ENCODE results near the gene PRIM1.
"Not testable (repeated sequence)": the region's sequence is repeated elsewhere in the genome, so short reads cannot be mapped to it uniquely, and the experiment has no call there.

PRIM1 gene

DNA sequence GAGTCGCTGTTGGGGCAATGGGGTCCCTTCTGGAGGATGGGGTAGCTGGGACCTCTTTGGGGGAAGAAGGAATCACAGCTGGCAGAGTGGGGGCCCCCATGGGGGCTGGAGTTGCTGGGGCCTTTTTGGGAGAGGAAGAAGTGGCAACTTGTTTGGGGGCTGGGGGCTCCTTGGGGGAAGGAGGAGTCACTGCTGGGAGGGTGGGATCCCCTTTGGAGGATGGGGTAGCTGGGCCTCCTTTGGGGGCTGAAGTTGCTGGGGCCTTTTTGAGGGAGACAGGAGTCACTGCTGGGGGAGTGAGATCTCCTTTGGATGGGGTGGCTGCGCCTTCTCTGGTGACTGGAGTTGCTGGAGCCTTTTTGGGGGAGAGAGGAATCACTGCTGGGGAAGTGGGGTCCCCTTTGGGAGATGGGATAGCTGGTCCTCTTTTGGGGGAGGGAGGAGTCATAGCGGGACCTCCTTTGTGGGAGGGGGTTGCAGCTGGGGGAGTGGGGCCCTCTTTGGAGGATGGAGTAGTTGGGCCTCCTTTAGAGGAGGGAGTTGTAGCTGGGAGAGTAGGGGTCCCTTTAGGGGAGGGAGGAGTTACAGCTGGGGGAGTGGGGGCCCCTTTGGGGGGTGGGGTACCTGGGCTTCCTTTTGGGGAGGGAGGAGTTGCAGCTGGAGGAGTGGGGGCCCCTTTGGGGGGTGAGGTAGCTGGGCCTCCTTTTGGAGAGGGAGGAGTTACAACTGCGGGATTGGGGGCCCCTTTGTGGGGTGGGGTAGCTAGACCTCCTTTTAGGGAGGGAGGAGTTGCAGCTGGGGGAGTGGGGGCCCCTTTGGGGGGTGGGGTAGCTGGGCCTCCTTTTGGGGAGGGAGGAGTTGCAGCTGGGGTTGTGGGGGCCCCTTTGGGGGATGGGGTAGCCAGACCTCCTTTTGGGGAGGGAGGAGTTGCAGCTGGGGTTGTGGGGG lies 34.9 kb downstream of the PRIM1 start:
- no peak for DNase-seq (ENCODE audit: low read depth in 3 of 3)

DNA sequence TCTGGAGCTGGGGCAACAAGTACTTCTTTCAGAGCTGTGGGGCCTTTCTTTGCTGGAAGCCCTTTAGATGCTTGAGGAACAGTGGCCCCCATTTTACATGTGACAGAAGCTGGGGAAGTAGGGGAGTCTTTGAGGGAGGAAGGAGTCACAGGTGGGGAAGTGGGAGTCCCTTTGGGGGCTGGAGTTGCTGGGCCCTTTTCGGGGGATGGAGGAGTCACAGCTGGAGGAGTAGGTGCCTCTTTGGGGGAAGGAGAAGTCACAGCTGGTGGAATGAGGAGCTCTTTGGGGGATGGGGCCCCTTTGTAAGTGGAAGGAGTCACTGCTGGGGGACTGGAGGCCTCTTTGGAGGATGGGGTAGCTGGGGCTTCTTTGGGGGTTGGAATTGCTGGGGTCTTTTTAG lies 35.7 kb downstream of the PRIM1 start:
- DNase-seq (ENCODE audit: low read depth in 3 of 3): no peak

DNA sequence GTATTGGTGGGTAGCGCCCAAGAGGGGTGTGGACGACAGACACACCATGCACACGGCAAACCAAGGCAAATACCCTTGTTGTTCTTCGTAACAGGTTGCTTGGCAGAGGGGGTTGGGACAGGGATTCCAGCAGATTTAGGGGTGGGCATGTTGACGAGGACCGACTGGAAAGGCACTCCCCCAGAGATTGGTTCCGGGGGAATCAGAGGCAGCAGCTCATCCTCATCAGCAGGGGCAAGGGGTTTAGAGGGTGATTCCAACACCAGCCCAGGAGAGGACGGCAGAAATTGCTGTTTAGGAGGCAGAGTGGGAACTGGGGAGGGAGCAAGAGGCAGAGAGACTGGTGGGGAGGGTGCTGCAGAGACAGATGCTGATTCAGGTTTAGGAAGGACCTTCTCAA lies 36.3 kb downstream of the PRIM1 start:
- no peak for DNase-seq (ENCODE audit: low read depth in 3 of 3)

DNA sequence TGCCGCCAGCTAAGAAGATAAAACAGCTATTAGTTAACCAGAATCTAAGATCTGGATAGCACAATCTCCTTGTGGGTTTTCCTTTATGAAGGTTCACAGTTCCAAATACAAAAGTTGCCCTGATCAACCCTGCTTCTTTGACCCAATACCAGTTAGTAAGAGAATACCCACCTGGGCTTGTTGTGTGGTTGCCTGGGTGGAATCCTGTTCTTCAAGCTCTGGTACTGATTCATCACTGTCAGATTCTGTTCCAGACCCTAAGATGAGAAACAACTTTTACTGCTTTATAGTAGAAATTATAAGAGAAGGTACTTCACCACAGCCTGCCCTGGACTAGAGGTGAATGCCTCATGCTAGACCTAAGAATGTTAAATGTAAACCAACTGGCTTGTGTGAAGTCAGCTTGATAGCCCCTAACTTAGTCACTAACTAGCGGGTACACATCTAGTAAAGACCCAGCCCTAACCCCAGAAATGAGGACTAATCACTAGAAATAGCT lies 37.6 kb downstream of the PRIM1 start:
- no peak for DNase-seq (ENCODE audit: low read depth in 3 of 3)

DNA sequence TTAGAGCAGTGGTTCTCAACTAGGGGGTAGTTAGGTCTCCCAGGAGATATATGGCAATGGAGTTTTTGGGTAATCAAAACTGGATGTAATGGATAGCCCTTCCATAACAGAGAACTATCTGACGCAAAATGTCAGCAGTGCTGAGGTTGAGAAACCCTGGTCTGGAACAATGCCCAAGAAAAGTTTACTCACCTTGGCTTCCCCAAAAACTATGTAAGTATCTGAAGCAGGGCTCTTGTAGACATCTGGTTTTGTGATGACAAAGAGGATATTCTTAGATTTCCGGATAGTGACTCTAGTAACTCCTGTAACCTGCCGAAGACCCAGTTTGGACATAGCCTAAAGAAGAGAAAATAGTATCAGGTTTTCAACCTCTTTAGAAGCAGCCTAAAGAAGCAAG lies 38.8 kb downstream of the PRIM1 start:
- DNase-seq (ENCODE audit: low read depth in 3 of 3): no peak

DNA sequence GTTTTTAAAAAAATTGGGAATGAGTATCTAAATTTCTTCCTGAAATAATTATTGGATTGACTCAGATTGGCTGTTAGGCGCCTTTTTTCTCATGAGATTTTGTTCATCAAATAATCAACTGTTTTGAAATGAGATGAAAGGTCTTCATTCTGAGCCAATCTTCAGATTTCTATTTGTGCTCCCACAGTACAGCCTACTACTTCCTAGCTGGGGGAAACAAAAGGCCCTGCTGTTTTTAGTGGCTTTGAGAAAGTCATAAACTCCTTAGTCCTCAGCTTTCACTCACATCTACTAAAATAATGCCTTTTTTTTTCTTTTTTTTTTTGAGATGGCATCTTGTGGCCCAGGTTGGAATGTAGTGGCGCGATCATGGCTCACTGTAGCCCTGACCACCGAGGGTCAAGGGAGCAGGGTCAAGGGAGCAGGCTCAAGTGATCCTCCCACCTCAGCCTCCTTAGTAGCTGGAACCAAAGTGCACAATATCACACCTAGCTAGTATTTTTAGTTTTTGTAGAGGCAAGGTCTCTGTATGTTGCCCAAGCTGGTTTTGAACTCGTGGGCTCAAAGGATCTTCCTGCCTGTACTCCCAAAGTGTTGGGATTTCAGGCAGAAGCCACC lies 42.3 kb downstream of the PRIM1 start:
- DNase-seq (ENCODE audit: low read depth in 3 of 3): no peak

DNA sequence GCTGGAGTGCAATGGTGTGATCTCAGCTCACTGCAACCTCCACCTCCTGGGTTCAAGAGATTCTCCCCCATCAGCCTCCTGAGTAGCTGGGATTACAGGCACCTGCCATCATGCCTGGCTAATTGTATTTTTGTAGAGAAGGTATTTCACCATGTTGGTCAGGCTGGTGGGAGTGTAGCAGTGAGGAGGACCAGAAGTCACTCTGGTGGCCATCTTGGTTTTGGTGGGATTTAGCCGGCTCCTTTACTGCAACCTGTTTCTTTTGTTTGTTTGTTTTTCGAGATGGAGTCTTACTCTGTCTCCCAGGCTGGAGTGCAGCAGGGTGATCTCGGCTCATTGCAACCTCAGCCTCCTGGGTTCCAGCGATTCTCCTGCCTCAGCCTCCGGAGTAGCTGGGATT lies 47.6 kb downstream of the PRIM1 start:
- DNase-seq (ENCODE audit: low read depth in 3 of 3): not testable (repeated sequence)

DNA sequence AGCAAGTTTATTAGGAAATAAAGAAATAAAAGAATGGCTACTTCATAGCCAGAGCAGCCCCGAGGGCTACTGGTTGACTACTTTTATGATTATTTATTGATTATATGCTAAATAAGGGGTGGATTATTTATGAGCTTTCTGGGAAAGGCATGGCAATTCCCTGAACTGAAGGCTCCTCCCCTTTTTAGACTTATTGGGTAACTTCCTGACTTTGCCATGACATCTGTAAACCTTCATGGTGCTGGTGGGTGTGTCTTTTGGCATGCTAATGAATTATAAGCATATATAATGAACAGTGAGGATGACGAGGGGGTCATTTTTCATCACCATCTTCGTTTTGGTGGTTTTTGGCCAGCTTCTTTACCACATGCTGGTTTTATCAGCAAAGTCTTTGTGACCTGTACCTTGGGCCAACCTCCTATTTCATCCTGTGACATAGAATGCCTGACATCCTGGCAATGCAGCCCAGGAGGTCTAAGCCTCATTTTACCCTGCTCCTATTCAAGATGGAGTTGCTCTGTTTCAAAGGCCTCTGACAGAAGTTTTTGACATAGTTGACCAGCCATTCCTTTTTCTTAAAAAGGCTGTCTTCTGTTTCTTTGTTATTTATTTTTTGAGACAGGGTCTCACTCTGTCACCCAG lies 53.0 kb downstream of the PRIM1 start:
- DNase-seq (ENCODE audit: low read depth in 3 of 3): no peak

DNA sequence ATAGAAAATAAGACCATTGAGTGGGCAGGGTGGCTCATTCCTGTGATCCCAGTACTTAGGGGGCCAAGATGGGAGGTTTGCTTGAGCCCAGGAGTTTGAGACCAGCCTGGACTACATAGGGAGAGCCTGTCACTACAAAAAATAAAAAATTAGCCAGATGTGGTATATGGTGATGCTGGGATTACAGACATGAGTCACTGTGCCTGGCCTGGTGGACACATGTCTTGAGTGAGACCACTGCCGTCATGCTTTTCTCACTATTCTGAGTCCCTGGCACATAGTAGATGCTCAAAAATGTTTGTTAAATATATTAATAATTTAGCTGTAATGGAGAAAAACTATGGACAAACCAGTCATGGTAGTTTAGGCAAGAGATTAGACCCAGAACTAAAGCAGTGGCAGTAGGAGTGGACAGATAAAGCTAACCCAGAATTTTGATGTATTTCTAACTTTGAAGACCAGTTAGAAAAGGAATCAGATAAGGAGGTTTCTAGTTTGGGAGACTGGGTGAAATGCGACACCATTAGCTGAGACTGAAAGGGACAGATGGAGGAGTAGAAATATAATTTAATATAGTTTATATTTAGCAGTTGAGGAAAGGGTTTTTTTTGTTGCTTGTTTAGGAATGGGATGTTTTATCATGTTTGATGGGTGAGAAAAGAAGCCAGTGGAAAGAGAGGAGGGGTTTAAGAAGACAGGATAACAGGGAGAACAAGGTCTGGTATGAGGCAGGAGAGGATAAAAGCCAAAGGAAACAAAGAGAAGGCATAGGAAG lies 56.6 kb downstream of the PRIM1 start:
- no peak for DNase-seq (ENCODE audit: low read depth in 3 of 3)

DNA sequence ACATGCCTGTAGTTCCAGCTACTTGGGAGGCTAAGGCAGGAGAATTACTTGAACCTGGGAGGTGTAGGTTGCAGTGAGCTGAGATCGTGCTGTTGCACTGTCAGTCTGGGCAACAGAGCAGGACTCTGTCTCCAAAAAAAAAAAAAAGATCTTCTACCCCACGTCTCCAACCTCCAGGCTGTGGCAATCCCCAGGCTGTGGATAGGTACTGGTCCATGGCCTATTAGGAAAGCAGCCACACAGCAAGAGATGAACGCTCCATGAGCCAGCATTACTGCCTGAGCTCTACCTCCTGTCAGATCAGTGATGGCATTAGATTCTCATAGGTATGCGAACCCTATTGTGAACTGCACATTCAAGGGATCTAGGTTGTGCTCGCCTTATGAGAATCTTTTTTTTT lies 58.0 kb downstream of the PRIM1 start:
- no peak for DNase-seq (ENCODE audit: low read depth in 3 of 3)

DNA sequence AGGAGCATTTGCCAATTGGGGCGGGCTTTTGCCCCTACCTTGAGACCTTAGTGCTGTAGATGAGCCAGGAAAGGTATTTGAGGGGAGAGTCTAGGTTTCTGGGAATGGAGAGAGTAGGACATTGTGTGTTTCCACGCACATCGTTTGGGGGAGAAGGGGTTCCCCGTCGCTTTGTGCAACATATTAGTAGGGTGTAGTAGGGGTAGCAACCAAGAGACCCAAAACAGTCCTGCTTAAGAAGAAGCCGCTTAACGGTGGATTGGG lies 63.3 kb downstream of the PRIM1 start:
- no peak for DNase-seq (ENCODE audit: low read depth in 3 of 3)

DNA sequence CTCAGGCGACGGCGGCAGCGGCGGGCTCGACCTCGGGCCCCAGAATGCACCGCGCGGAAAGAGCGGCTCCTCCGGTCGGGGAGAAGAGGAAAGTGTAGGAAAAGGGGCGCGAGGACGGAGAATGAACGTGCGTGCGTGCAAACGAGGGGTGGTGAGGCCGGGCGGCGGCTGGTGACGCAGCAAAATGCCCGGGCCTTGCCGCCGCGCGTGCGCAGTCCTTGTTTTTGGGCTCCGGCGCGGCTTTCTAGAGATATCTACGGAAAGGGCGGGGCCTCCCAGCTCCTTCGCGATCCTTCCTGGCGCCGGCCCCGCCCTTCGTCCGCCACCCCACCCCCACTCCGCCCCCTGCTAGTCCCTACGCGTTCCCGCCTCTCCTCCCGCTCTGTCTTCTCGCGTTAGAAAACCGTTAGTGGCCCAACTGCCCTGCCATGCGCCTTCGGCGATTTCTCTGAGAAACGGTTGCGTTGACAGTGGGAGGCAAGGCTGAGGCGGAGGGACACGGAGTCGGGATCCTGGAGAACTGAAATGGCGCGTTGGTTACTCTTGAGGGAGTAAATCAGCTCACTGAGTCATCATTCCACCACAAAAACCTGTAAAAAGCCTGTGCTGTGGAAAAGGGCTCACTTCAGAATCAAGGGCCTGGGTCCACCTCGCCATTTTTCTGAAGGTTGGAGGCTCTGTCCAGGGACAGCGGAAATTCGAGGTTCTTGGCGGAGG lies 63.8 kb downstream of the PRIM1 start, which contains the start of gene PTGES3:
TSS of gene PTGES3 (minus strand) at position 156 of the 717 bp plus-strand sequence. CDS start 285 bp downstream, outside the sequence.
- DNase-seq (ENCODE audit: low read depth in 3 of 3): peak; percentile 94 to 99 (median 98)

DNA sequence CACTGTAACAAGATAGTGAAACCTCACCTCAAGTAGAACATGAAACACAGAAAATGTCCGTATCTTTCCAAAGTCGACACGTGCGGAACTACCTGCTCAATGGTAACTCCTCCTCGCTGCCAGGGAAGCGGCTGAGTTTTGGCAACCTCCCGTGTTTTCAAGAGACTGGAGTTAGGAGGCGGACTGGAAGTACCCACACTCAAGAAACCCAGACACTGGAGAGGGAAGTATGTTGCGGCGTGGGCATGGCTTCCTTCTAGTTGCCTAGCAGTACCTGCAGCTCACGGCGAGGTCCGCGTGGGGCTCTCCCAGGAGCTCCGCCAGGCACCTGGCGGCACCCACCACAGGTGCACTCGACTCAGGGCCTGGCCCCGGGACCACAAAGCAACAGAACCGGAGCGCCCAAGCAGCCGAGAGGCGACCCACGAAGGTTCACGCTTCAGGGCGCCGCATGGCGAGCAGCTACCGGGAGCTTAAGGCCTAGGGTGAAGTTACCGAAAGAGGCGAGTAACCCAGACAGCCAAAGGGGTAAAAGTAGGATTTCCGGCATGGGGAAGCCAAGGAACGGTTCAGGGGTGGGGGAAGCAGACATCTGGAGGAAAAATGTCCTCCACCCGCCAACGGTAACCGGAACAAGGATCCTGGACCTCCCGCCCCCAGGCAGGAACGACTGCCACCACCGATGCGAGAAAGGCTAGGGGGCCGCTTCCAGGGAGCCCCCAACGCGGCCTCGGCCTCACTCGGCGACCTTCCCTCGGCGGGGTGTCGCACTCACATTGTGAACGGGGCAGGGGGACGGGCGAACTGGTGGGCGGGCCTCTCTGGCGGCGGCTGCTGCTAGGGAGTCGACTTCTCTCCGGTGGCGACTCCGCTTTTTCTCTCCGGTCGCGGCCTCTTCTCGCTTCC lies 64.6 kb downstream of the PRIM1 start:
- DNase-seq (ENCODE audit: low read depth in 3 of 3): peak in 1 of 3 donors; percentile 42

DNA sequence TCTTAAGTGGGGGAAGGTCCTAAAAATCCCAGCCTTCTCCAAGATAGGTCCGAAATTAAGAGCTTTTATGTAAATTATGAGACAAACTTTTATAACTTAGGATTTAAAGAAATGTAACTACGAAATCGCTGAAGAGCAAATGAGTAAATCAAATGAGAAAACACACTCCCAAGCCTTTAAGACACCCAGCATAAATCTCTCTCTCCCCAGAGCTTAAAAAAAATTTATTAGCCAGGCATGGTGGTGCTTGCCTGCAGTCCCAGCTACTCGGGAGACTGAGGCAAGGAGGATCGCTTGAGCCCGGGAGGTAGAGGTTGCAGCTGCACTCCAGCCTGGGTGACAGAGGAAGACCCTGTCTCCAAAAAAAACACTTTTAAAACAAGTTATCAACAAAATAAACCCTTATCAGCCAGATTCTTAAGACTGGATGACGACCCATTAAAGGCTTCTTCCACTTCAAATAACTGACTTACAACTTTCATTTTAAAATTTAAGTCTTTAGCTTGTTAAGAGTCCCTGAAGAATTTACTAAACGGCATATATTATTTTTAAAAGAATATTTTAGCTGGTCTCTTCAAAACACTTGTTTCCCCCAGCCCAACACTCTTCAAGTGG lies 67.3 kb downstream of the PRIM1 start:
- no peak for DNase-seq (ENCODE audit: low read depth in 3 of 3)

DNA sequence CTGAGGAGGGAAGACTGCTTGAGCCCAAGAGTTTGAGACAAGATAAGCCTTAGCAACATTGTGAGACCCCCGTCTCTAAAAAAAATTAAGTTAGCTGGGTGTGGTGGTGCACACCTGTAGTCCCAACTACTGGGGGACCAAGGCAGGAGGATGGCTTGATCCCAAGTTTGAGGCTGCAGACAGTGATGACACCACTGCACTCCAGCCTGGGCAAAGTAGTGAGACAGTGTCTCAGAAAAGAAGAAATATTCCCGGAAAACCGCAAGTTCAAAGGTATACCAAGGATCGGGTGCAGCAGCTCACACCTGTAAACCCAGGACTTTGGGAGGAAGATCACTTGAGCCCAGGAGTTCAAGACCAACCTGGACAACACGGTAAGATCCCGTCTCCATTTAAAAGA lies 69.8 kb downstream of the PRIM1 start:
- DNase-seq (ENCODE audit: low read depth in 3 of 3): no peak

Data from stimulated activated CD4-positive, alpha-beta T cell treated with anti-CD3 and anti-CD28 coated beads, TNF-alpha, amount 100 ng/mL, for 48 hours (primary cell).